ENCODE measurements around the gene TVP23B. TPM values are rescaled to one million over a fixed set of nuclear protein-coding genes. Genes with fewer than 3 reads are reported as not detected.

The TVP23B gene
- total RNA-seq, 2 donors from 2014 or later, result 24.8 to 33.0 TPM

DNA sequence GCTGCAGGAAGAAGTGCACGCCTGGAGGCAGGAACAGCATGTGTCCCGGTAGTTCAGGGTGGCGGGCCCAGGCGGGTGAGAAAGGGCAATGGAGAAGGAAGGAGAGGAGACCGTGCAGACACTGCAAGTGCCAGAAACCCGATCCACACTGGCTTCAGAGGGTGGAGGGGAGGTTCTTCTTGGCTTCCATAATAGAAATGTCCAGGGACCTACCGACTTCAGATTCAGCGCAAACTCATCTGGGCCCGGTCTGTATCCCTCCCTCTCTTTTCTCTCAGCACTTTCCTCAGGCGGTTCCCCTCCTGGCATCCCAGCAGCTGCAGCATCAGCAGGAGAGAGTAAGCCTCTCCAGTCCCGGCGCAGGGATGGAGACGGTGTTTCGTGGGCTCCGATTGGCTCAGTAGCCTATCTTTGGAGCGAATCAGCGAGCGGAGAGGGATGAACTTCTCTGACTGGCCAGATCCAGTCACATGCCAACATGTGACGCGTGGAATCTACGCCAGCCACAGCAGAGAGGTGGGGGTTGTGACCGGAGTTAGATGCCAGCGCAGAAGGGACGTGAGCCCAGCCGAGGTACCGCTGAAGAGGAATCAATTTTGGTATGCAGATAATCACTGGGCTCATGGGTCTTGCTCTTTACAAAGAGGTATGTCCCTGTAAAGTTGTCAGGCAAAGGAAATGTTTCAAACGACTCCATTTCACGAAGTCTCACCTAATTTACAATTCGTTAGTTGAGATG is 75.0 kb downstream of the TVP23B start:
- Histone ChIP-seq H3K27ac (peak overlapping the region; percentile 87 to 92), H3K9me3 (no peaks in the 10 kb centered on the region), H3K27me3 (no peaks in the 10 kb centered on the region), H3K36me3 (no peaks in the 10 kb centered on the region), H3K4me3 (peak overlapping the region; percentile 44 to 52), H3K4me1 (peaks cover 0 to 27% of the 10 kb centered on the region in 2 donors)
- TF ChIP-seq, protein P1, sequence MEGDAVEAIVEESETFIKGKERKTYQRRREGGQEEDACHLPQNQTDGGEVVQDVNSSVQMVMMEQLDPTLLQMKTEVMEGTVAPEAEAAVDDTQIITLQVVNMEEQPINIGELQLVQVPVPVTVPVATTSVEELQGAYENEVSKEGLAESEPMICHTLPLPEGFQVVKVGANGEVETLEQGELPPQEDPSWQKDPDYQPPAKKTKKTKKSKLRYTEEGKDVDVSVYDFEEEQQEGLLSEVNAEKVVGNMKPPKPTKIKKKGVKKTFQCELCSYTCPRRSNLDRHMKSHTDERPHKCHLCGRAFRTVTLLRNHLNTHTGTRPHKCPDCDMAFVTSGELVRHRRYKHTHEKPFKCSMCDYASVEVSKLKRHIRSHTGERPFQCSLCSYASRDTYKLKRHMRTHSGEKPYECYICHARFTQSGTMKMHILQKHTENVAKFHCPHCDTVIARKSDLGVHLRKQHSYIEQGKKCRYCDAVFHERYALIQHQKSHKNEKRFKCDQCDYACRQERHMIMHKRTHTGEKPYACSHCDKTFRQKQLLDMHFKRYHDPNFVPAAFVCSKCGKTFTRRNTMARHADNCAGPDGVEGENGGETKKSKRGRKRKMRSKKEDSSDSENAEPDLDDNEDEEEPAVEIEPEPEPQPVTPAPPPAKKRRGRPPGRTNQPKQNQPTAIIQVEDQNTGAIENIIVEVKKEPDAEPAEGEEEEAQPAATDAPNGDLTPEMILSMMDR (IDR thresholded peaks at IDR 0.05), result no peak
- DNase-seq (ENCODE audit: low spot score), result peak; percentile 98

Other genes with a start within 250 kb of the TVP23B start
- not detected for gene TBC1D28, start 136.8 kb upstream of the TVP23B start, total RNA-seq
- gene FOXO3B, start 98.9 kb upstream of the TVP23B start, total RNA-seq, result 1 to 10 TPM; 4.7 to 8.5 TPM
- gene FBXW10, start 37.1 kb upstream of the TVP23B start, total RNA-seq, result not detected
- gene PRPSAP2, start 76.9 kb downstream of the TVP23B start, total RNA-seq, result 10 to 100 TPM; 19.5 to 23.2 TPM
- under 1 TPM in 1 of 2 donors, not detected in 1; 0.16 TPM for gene SLC5A10, start 171.0 kb downstream of the TVP23B start, total RNA-seq
- 10 to 100 TPM; 14.0 to 50.9 TPM for gene FAM83G, start 223.6 kb downstream of the TVP23B start, total RNA-seq

Data from right atrium auricular region (tissue), 2 donors.